ENCODE results near the gene ACSS2. TPM values are rescaled to one million over a fixed set of nuclear protein-coding genes. Genes with fewer than 3 reads are reported as not detected.
A peak's percentile ranks its signal among the peaks of the same experiment; 100 is the strongest.

Gene ACSS2
- total and polyA plus RNA-seq, 11 donors, result 72.6 to 117 (median 99.7) TPM

DNA sequence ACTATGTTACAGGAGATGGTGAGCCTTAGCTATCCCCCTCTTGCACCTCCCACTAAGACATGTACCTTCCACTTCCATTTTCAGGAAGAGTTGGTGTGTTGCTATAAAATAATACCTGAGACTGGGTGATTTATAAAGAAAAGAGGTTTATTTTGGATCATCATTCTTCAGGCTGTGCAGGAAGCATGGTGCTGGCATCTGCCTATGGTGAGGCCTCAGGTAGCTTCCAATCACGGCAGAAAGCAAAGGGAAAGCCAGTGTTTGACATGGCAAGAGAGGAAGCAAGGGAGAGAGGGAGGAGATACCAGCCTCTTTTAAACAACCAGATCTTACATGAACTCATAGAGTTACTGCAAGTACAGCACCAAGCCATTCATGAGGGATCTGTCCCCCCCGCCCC is 47.0 kb downstream of the ACSS2 start:
- DNase-seq, result no peak
- Histone ChIP-seq H3K27ac (peak overlapping the region in 8 of 12 donors; percentile 46 to 77 (median 60)), H3K27me3 (no peaks in the 10 kb centered on the region), H3K9me3 (peaks cover 0 to 3% (median 0%) of the 10 kb centered on the region in 12 donors), H3K4me1 (peaks cover 0 to 25% (median 7%) of the 10 kb centered on the region in 12 donors), H3K4me3 (no peak overlapping the region), H3K36me3 (peaks cover 0 to 88% (median 75%) of the 10 kb centered on the region in 9 donors)
- no peak for ATAC-seq
- TF ChIP-seq CTCF (IDR thresholded peaks at IDR 0.05) (no peak), POLR2A (IDR thresholded peaks at IDR 0.05) (no peak)
- 91 to 100% (median 97%) methylated on average over 2 of the region's 2 CpGs for WGBS, 4 donors
- intact Hi-C loops (cut with DNase I), result no loop called here

- no peak overlapping the region for H3K4me3 ChIP-seq
- TF ChIP-seq CTCF (IDR thresholded peaks at IDR 0.05) (no peak), POLR2A (IDR thresholded peaks at IDR 0.05) (no peak)
- H3K27ac ChIP-seq, result no peak overlapping the region
- 76 to 84% (median 81%) methylated on average over 3 of the region's 3 CpGs for WGBS, 4 donors
- H3K36me3 ChIP-seq, result peaks cover 0 to 94% (median 89%) of the 10 kb centered on the region in 9 donors
- intact Hi-C loops (cut with DNase I), result loop anchor here in 1 of 10 donors (5.0 kb wide), 1 partner anchor 43 kb away; no protein-coding TSS in a partner anchor
- no peak for DNase-seq
- H3K4me1 ChIP-seq, result peaks cover 0 to 25% (median 7%) of the 10 kb centered on the region in 12 donors
- H3K9me3 ChIP-seq, result peaks cover 0 to 3% (median 0%) of the 10 kb centered on the region in 12 donors
- no peaks in the 10 kb centered on the region for H3K27me3 ChIP-seq
- no peak for ATAC-seq
These were observed 48.9 kb downstream of the ACSS2 start for GRCh38 chr20:34925341-34925740.

GRCh38 chr20:34925981-34926380 is 49.6 kb downstream of the ACSS2 start:
- Histone ChIP-seq H3K9me3 (peaks cover 0 to 3% (median 0%) of the 10 kb centered on the region in 12 donors), H3K4me3 (no peak overlapping the region), H3K4me1 (peaks cover 0 to 25% (median 7%) of the 10 kb centered on the region in 12 donors), H3K27ac (peak overlapping the region in 1 of 12 donors; percentile 3), H3K27me3 (no peaks in the 10 kb centered on the region), H3K36me3 (peaks cover 0 to 94% (median 89%) of the 10 kb centered on the region in 9 donors)
- intact Hi-C loops (cut with DNase I), result loop anchor here in 1 of 10 donors (5.0 kb wide), 1 partner anchor 44 kb away; no protein-coding TSS in a partner anchor
- WGBS, 4 donors, result 66 to 100% (median 75%) methylated on average over 1 of the region's 1 CpG
- ATAC-seq, result peak in 2 of 4 donors; percentile 5 to 15
- no peak for DNase-seq
- TF ChIP-seq POLR2A (IDR thresholded peaks at IDR 0.05) (no peak), CTCF (IDR thresholded peaks at IDR 0.05) (no peak)

- Histone ChIP-seq H3K27ac (no peak overlapping the region), H3K4me1 (peaks cover 0 to 22% (median 4%) of the 10 kb centered on the region in 12 donors), H3K27me3 (no peaks in the 10 kb centered on the region), H3K9me3 (peaks cover 0 to 3% (median 0%) of the 10 kb centered on the region in 12 donors), H3K36me3 (peaks cover 0 to 94% (median 86%) of the 10 kb centered on the region in 9 donors), H3K4me3 (no peak overlapping the region)
- intact Hi-C loops (cut with DNase I), result loop anchor here in 1 of 10 donors (5.0 kb wide), 1 partner anchor 44 kb away; no protein-coding TSS in a partner anchor
- DNase-seq (no peak), ATAC-seq (no peak)
- WGBS, 4 donors, result 93 to 100% (median 99%) methylated on average over 1 of the region's 1 CpG
- no peak for TF ChIP-seq POLR2A (IDR thresholded peaks at IDR 0.05)
- TF ChIP-seq CTCF (IDR thresholded peaks at IDR 0.05), result no peak
These were observed 50.2 kb downstream of the ACSS2 start for GRCh38 chr20:34926581-34926980.
